HS-5 (cell line): ENCODE measurements around the gene GLRA3.
"Not testable (repeated sequence)": the region's sequence is repeated elsewhere in the genome, so short reads cannot be mapped to it uniquely, and the experiment has no call there.

Experiments used
- DNase-seq: peaks from one replicate; pipeline ENCODE4 v3.0.0-alpha.2; 2012; ENCODE audit warnings: low read depth

GLRA3 gene

DNA sequence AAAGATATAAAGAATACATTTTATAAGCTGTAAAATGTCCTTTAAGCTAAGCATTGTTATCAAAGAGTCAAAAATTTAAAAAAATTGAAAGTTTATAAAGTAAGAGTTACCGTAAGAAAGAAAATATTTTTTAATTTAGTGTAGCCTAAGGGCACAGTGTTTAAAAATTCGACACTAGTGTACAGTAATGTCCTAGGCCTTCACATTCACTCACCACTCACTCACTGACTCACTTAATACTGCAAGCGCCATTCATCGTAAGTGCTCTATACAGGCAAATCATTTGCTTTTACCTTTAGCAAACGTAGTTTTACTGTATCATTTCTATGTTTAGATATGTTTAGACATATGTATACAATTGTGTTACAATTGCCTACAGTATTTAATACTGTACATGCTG lies 20.2 kb downstream of the GLRA3 start:
- DNase-seq: no peak

- DNase-seq: no peak
Measured at GRCh38 chr4:174808119-174808518, 20.9 kb downstream of the GLRA3 start.

- no peak for DNase-seq
Measured at GRCh38 chr4:174805746-174806145, 23.3 kb downstream of the GLRA3 start.

- peak; percentile 2 for DNase-seq
Measured at GRCh38 chr4:174794543-174795094, 34.4 kb downstream of the GLRA3 start.

- DNase-seq: no peak
Measured at GRCh38 chr4:174789657-174790056, 39.4 kb downstream of the GLRA3 start.

GRCh38 chr4:174778274-174778986 lies 50.6 kb downstream of the GLRA3 start:
- DNase-seq: not testable (repeated sequence)

- DNase-seq: no peak
Measured at GRCh38 chr4:174775366-174775765, 53.7 kb downstream of the GLRA3 start.

GRCh38 chr4:174764105-174764729 lies 64.8 kb downstream of the GLRA3 start:
- peak; percentile 32 for DNase-seq

GRCh38 chr4:174763454-174764104 lies 65.5 kb downstream of the GLRA3 start:
- peak; percentile 15 for DNase-seq

- DNase-seq: no peak
Measured at GRCh38 chr4:174761451-174761850, 67.6 kb downstream of the GLRA3 start.

GRCh38 chr4:174757736-174758135 lies 71.3 kb downstream of the GLRA3 start:
- DNase-seq: no peak

DNA sequence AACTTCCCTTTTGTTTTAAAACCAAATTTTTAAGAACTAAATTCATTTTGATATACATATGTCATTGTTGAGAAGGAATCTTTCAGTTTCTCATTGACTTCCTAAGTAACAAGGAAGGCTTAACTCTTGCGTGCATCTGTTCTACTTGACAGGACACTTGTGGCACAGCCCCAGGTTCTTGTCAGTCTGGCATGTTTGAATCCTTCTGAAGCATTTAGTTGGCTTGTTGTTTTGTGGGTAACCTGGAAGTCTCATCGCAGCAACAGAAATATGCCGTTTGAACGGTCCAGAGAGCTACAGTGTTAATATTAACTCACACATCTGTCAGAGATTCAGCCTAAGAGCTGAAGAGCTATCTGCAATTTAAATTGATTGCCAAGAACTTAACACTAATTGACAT lies 76.0 kb downstream of the GLRA3 start:
- DNase-seq: no peak

DNA sequence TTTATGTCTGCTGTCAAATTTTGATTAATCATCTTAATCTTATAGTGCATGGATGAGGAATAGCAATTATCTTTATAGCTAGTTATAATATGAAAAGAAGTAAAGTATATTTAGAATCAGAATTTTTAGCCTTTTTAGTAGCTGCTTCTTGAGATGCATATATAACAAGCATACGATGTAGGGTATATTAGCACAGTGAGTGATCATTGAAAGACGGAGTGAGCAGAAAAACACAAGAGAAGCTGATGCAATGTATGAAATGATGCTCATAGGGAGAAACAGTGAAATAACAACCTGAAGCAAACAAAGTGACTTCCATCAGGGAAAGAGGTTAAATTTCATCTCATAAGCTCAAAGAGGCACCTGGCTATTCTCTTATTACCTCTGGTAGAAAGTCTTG lies 77.0 kb downstream of the GLRA3 start:
- no peak for DNase-seq

- no peak for DNase-seq
Measured at GRCh38 chr4:174749091-174749490, 80.0 kb downstream of the GLRA3 start.

GRCh38 chr4:174746710-174747109 lies 82.3 kb downstream of the GLRA3 start:
- no peak for DNase-seq

- no peak for DNase-seq
Measured at GRCh38 chr4:174742561-174742960, 86.5 kb downstream of the GLRA3 start.

DNA sequence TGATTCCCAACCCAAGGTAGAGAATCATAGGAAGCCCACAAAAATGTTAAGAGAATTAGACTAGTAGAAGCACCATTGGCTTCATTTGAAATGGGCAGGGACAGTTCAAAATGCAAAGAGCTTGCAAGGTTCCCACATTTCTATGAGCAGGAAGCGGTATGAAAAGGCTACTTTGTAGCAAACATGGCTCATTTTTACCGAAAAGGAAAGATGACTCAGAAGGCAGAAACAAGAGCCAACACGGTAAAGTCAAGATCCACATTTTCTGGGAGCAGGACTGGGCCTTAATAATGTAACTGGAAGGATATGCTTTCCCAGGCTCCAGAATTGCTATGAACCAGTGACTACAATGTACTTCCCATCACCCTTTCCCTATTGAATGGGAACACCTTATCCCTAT lies 89.5 kb downstream of the GLRA3 start:
- DNase-seq: no peak

DNA sequence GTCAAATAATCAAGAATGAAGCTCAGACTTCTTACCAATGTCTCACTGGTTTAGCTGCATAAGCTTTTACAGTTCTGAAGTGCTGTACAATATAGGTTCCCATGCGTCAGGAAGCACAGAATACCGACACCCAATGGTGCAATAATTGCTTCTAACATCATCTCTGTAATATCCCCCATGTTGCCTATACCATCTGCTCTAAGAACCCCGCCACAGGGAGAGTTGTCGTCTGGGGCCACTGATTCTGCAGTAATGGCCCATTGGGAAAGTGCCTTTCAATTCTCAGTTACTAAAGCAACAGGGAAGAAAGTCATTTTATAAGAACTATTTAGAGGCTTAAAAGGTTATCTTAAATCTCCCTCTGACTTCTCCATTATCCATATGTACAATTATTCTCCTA lies 94.9 kb downstream of the GLRA3 start:
- no peak for DNase-seq

- no peak for DNase-seq
Measured at GRCh38 chr4:174717828-174718227, 111.2 kb downstream of the GLRA3 start.

- DNase-seq: no peak
Measured at GRCh38 chr4:174716986-174717770, 111.9 kb downstream of the GLRA3 start.

- peak; percentile 20 for DNase-seq
Measured at GRCh38 chr4:174714393-174715211, 114.4 kb downstream of the GLRA3 start.
